Karpas-422 (cell line): ENCODE measurements around the gene RIN1. TPM values are rescaled to one million over a fixed set of nuclear protein-coding genes. Genes with fewer than 3 reads are reported as not detected.

Source experiments
- DNase-seq: peaks from one replicate; pipeline ENCODE4 v3.0.0-alpha.2; 2015
- H2AFZ ChIP-seq: fragments of 200-600 bp; sonication (generic); 2 replicates; pipeline ENCODE4 v1.6.1; 2014; ENCODE audit warnings: antibody characterized with exemption, low read length, mixed read lengths
- H3K27ac ChIP-seq: fragments of 200-600 bp; sonication (generic); 2 replicates; pipeline ENCODE4 v1.5.1; 2014; ENCODE audit warnings: mild to moderate bottlenecking, low read length, moderate library complexity
- H3K27me3 ChIP-seq: fragments of 200-600 bp; sonication (generic); 2 replicates; pipeline ENCODE4 v1.6.1; 2014; ENCODE audit warnings: low read length, mixed read lengths
- H3K36me3 ChIP-seq: fragments of 200-600 bp; sonication (generic); 2 replicates; pipeline ENCODE4 v1.6.1; 2014; ENCODE audit warnings: low read length, mixed read lengths; ENCODE audit not compliant: insufficient read depth
- H3K4me1 ChIP-seq: fragments of 200-600 bp; sonication (generic); 2 replicates; pipeline ENCODE4 v1.6.1; 2014; ENCODE audit warnings: mild to moderate bottlenecking, low read length, mixed read lengths
- H3K4me2 ChIP-seq: fragments of 200-600 bp; sonication (generic); 2 replicates; pipeline ENCODE4 v1.6.1; 2014; ENCODE audit warnings: low read length, low read depth, mild to moderate bottlenecking; ENCODE audit not compliant: poor library complexity, severe bottlenecking
- H3K4me3 ChIP-seq: fragments of 200-600 bp; sonication (generic); 2 replicates; pipeline ENCODE4 v1.5.1; 2014; ENCODE audit warnings: mild to moderate bottlenecking, antibody characterized with exemption, low read length, mixed read lengths
- H3K79me2 ChIP-seq: fragments of 200-600 bp; sonication (generic); 2 replicates; pipeline ENCODE4 v1.6.1; 2014; ENCODE audit warnings: mild to moderate bottlenecking, low read length, mixed read lengths
- H3K9ac ChIP-seq: fragments of 200-600 bp; sonication (generic); 2 replicates; pipeline ENCODE4 v1.6.0; 2014; ENCODE audit warnings: low read length
- H3K9me2 ChIP-seq: fragments of 200-600 bp; sonication (generic), shearing (Covaris generic); replicated peaks from 2 replicates; pipeline ENCODE4 v1.6.0; 2014; ENCODE audit warnings: mild to moderate bottlenecking, low read length, moderate library complexity; ENCODE audit not compliant: insufficient read depth
- H3K9me3 ChIP-seq: fragments of 300-700, 200-600 bp; sonication (generic); 2 replicates; pipeline ENCODE4 v1.6.1; 2014; ENCODE audit warnings: low read length, mixed read lengths
- H4K20me1 ChIP-seq: fragments of 200-600 bp; sonication (generic); 2 replicates; pipeline ENCODE4 v1.6.1; 2014; ENCODE audit warnings: mild to moderate bottlenecking, antibody characterized with exemption, low read length, low read depth; ENCODE audit not compliant: insufficient read depth
- total RNA-seq: library from RNA; depleted of rRNA; stranded (reverse); fragments of >200 nt; shearing (Covaris generic); gene quantifications from 2 replicates; pipeline ENCODE4 v1.2.3, GENCODE V29; 2014; ENCODE audit warnings: low replicate concordance

RIN1 gene
- total RNA-seq, 1 experiment from 2014 or later: 0.78 TPM

DNA sequence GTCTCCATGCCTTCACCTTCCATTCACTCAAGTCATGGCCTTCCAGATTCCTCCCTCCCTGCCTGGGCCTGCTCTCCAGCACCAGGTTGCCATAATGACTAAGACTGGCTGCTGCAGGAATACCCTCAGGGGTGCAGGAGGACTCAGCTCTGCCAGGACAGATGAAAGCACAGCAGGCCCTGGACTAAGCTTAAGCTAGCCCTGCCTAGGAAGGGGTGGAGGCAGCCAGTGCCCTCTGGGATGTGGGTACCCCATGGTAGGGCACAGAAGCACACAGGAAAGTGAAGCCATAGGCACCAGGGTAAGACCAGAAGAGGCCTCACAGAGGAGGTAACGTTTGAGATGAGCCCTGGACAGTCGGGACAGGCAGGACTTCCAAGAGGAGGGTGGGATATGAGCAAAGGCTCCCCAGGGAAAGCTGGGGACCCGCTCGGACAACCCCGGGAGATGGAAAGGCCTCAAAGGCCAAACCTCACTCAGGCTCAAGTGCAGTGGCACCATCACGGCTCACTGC is 3.0 kb upstream of the RIN1 start:
- H3K9me2 ChIP-seq: no peaks in the 10 kb centered on the region
- no peak for DNase-seq

GRCh38 chr11:66338276-66339161 is 2.3 kb upstream of the RIN1 start:
- Histone ChIP-seq H3K4me1 (peaks cover 26% of the 10 kb centered on the region), H3K9me2 (no peaks in the 10 kb centered on the region), H3K9me3 (no peaks in the 10 kb centered on the region), H3K27ac (no peak overlapping the region), H3K79me2 (peaks cover 9% of the 10 kb centered on the region), H3K4me2 (no peak overlapping the region), H3K36me3 (no peaks in the 10 kb centered on the region), H2AFZ (no peak overlapping the region), H3K27me3 (no peaks in the 10 kb centered on the region), H3K9ac (no peak overlapping the region), H3K4me3 (no peak overlapping the region), H4K20me1 (peaks cover 4% of the 10 kb centered on the region; the same call in 1 of the 2 replicates)
- no peak for DNase-seq

More for the DNA sequence above, 3.0 kb upstream of the RIN1 start:
- no peak overlapping the region for H3K9ac ChIP-seq
- H3K4me2 ChIP-seq: no peak overlapping the region
- H4K20me1 ChIP-seq: peaks cover 11% of the 10 kb centered on the region; the same call in 1 of the 2 replicates
- no peak overlapping the region for H2AFZ ChIP-seq
- H3K9me3 ChIP-seq: no peaks in the 10 kb centered on the region
- peaks cover 16% of the 10 kb centered on the region for H3K79me2 ChIP-seq
- H3K4me1 ChIP-seq: peaks cover 33% of the 10 kb centered on the region
- H3K36me3 ChIP-seq: no peaks in the 10 kb centered on the region
- H3K27ac ChIP-seq: no peak overlapping the region
- no peak overlapping the region for H3K4me3 ChIP-seq
- no peaks in the 10 kb centered on the region for H3K27me3 ChIP-seq

GRCh38 chr11:66337103-66337899 is 1.1 kb upstream of the RIN1 start:
- Histone ChIP-seq H3K9me3 (no peaks in the 10 kb centered on the region), H2AFZ (no peak overlapping the region), H4K20me1 (no peaks in the 10 kb centered on the region), H3K4me1 (peaks cover 20% of the 10 kb centered on the region), H3K36me3 (no peaks in the 10 kb centered on the region), H3K27me3 (no peaks in the 10 kb centered on the region), H3K4me2 (peak overlapping the region; percentile 20), H3K9me2 (no peaks in the 10 kb centered on the region), H3K79me2 (no peaks in the 10 kb centered on the region), H3K4me3 (no peak overlapping the region), H3K27ac (no peak overlapping the region), H3K9ac (peak overlapping the region; percentile 18)
- DNase-seq: no peak

DNA sequence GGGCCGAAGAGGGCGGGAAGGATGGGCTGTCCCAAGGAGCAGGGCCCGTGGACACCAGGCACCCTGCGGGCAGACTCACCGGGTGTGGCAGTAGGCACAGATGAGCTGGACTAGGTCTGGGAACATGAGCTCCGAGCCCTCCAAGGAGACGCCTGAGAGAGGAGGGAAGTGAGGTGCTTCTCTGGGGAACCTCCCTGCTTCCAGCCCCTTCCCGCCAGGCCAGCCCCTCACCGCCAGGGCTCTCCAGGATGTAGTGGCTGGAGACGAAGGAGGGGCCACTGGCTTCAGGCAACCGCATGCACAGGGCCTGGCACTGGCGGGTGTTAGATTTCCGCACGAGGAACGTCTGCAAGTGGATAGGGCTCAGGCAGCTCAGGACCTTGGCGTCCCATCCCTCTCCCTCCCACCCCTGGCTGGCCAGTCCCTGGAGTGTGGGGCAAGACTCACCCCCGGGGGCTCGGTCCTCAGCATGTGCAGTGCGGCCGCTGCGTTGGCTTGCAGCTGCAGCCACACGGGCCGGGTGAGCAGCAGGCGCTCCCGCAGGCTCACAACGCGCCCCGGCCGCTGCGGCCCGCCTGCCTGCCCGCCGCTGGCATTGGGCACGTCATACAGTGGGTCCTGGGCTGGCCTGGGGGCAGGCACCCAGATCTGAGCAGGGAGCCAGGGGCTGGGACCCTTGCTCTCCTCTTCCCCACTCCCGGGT is 552 bp downstream of the RIN1 start:
- Histone ChIP-seq H3K27me3 (no peaks in the 10 kb centered on the region), H4K20me1 (no peaks in the 10 kb centered on the region), H3K79me2 (no peaks in the 10 kb centered on the region), H3K36me3 (no peaks in the 10 kb centered on the region), H2AFZ (no peak overlapping the region), H3K9me2 (no peaks in the 10 kb centered on the region), H3K9ac (no peak overlapping the region), H3K4me1 (peaks cover 20% of the 10 kb centered on the region), H3K27ac (no peak overlapping the region), H3K4me2 (peak overlapping the region; percentile 20), H3K9me3 (no peaks in the 10 kb centered on the region), H3K4me3 (no peak overlapping the region)
- DNase-seq: no peak

GRCh38 chr11:66334605-66335442 is 1.4 kb downstream of the RIN1 start:
- Histone ChIP-seq H3K9me2 (no peaks in the 10 kb centered on the region), H3K4me2 (no peak overlapping the region), H3K4me1 (peaks cover 20% of the 10 kb centered on the region), H3K4me3 (no peak overlapping the region), H3K27me3 (no peaks in the 10 kb centered on the region), H3K27ac (no peak overlapping the region), H3K79me2 (no peaks in the 10 kb centered on the region), H3K36me3 (no peaks in the 10 kb centered on the region), H3K9ac (no peak overlapping the region), H3K9me3 (no peaks in the 10 kb centered on the region), H2AFZ (no peak overlapping the region), H4K20me1 (no peaks in the 10 kb centered on the region)
- no peak for DNase-seq

DNA sequence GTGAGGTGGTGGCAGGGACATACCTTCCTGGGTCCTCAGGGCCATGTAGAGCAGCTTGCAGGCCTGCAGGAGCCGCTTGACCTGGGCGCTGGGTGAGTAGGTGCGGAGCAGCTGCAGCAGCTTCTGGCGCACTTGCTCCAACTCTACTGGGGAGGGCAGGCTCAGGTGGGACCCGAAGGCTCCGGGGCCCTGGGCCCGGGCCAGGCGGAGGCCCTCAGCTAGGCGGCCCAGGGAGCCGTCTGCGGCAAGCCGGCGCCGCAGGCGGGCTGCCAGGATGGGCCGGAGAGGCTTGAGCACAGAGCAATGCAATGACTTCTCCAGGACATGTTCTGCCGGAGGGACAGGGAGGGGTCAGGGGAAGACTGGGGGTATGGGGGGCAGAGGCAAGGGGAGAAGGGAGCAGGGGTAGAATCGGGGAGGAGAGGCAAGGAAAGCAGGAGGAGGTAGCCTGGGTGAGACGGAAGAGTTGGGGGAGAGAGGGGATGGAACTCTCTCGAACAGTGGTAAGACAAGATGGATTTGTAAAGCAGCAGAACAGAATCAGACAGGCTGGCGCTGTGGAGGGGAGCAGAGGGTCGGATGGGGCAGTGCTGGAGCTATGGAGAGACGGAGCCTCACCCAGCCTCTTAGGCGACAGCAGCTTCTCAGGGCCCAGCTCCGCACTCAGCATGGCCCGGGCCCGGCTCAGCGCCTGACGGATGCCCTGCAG is 2.2 kb downstream of the RIN1 start:
- Histone ChIP-seq H3K9ac (no peak overlapping the region), H3K27me3 (no peaks in the 10 kb centered on the region), H3K4me2 (no peak overlapping the region), H3K4me1 (peaks cover 20% of the 10 kb centered on the region), H3K9me3 (no peaks in the 10 kb centered on the region), H3K36me3 (no peaks in the 10 kb centered on the region), H3K27ac (no peak overlapping the region), H3K4me3 (no peak overlapping the region), H2AFZ (no peak overlapping the region), H4K20me1 (no peaks in the 10 kb centered on the region), H3K79me2 (no peaks in the 10 kb centered on the region), H3K9me2 (no peaks in the 10 kb centered on the region)
- DNase-seq: no peak

DNA sequence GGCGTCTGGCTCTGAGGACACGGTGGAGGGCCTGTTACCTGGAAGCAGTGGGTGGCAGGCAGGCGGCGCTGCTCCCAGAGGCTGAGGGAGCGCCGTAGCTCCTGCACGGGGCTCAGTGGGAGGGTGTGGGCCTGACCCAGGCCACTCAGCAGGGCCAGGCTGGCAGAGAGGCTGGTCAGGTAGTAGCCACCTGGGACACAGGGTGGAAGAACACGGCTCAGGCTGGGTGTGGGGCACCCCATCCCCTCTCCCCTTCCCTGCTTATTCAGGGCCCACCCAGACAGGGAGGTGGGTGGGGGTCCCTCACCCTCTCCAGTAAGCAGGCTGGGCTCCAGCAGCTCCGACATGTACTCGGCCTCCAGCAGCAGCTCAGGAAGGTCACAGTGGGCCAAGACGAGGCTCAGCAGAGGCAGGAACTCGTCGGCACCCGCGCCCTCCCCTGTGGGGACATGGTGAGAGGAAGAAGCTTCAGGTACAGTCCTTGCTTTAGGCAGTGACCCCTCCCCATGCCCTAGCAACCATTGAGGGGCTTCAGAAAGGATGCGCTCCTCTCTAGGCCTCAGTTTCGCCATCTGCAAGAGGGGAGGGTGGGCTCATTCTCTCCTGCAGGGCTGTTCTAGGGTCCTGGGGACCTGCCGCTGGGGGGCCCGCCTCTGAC is 2.9 kb downstream of the RIN1 start:
- Histone ChIP-seq H3K4me1 (peaks cover 25% of the 10 kb centered on the region), H3K4me2 (no peak overlapping the region), H3K27ac (no peak overlapping the region), H2AFZ (no peak overlapping the region), H3K9ac (no peak overlapping the region), H3K27me3 (no peaks in the 10 kb centered on the region), H3K36me3 (no peaks in the 10 kb centered on the region), H3K79me2 (no peaks in the 10 kb centered on the region), H3K4me3 (no peak overlapping the region), H3K9me3 (no peaks in the 10 kb centered on the region), H4K20me1 (no peaks in the 10 kb centered on the region), H3K9me2 (no peaks in the 10 kb centered on the region)
- no peak for DNase-seq
